GM12878 (cell line): ENCODE data around the gene SIK3. TPM values are rescaled to one million over a fixed set of nuclear protein-coding genes. Genes with fewer than 3 reads are reported as not detected.

Experiments
- ATAC-seq: fragments of 200-7000 bp; cut with Tn5 transposase; 3 replicates; pipeline ENCODE4 v1.9.1; 2020; ENCODE audit warnings: mild to moderate bottlenecking, moderate library complexity
- BruUV-seq: library from RNA; stranded (reverse); fragments of 400-500 nt; replicated peaks from 2 replicates; lab custom pipeline; 2021; lab: Mats Ljungman, UMichigan
- CTCF ChIA-PET: fragments of 300-600 bp; sonication (Branson Sonifier 250); formaldehyde crosslinking; extraction: SDS; loops from one replicate; lab custom pipeline; 2021; ENCODE audit warnings: inconsistent platforms; lab: Yijun Ruan, JAX
- POLR2A ChIA-PET: fragments of 350-600 bp; formaldehyde crosslinking; extraction: SDS; loops from one replicate; lab custom pipeline; 2021; ENCODE audit warnings: inconsistent platforms; lab: Charles Lee
- RAD21 ChIA-PET: fragments of 300-600 bp; sonication (Branson Sonifier 250); formaldehyde crosslinking; loops from one replicate; lab custom pipeline; 2023; ENCODE audit warnings: antibody characterized with exemption; ENCODE audit not compliant: unreplicated experiment; lab: Charles Lee
- SMC1A ChIA-PET: fragments of 300-600 bp; sonication (Branson Sonifier 250); formaldehyde crosslinking; loops from one replicate; lab custom pipeline; 2023; ENCODE audit not compliant: unreplicated experiment, uncharacterized antibody; lab: Charles Lee
- DNase-seq: peaks from one replicate; pipeline ENCODE4 v3.0.0-alpha.2; 2011; ENCODE audit warnings: low read depth, low spot score
- FAIRE-seq: peaks from 3 replicates; lab custom pipeline; 2011; peaks lifted over from hg19 to GRCh38; lab: Jason Lieb, UNC
- H2AFZ ChIP-seq: 2 replicates; pipeline ENCODE4 v1.6.0; 2011; ENCODE audit warnings: low read depth, low read length, control low read depth; ENCODE audit not compliant: control insufficient read depth
- H3K27ac ChIP-seq: 2 replicates; pipeline ENCODE4 v1.5.1; 2011; ENCODE audit warnings: control low read depth; ENCODE audit not compliant: control insufficient read depth, insufficient read depth
- H3K27me3 ChIP-seq, 2 experiments: replicated peaks in 1 of 2; 2 replicates each; pipeline versions ENCODE4 v1.6.0 to v1.6.1; 2011; ENCODE audit warnings: low read length in 1 of 2; ENCODE audit not compliant: control insufficient read depth in 2 of 2, insufficient read depth in 2 of 2
- H3K36me3 ChIP-seq, 2 experiments: 2 replicates each; pipeline ENCODE4 v1.5.1; 2011; ENCODE audit warnings: low read length in 1 of 2; ENCODE audit not compliant: control insufficient read depth in 2 of 2, insufficient read depth in 2 of 2
- H3K4me1 ChIP-seq: 2 replicates; pipeline ENCODE4 v1.6.1; 2011; ENCODE audit warnings: mild to moderate bottlenecking, low read length, moderate library complexity, mixed read lengths; ENCODE audit not compliant: control insufficient read depth, insufficient read depth
- H3K4me2 ChIP-seq: 2 replicates; pipeline ENCODE4 v1.6.0; 2011; ENCODE audit warnings: control low read depth; ENCODE audit not compliant: control insufficient read depth, insufficient read depth
- H3K4me3 ChIP-seq: fragments of 200-600 bp; sonication (generic); 2 replicates; pipeline ENCODE4 v1.5.1; 2016
- H3K79me2 ChIP-seq: 2 replicates; pipeline ENCODE4 v1.6.0; 2011; ENCODE audit warnings: low read length; ENCODE audit not compliant: control insufficient read depth, insufficient read depth
- H3K9ac ChIP-seq: 2 replicates; pipeline ENCODE4 v1.8.0; 2011; ENCODE audit warnings: low read length, control low read depth, mixed read lengths; ENCODE audit not compliant: control insufficient read depth, insufficient read depth
- H3K9me3 ChIP-seq: replicated peaks from 3 replicates; pipeline ENCODE4 v1.5.1; 2011; ENCODE audit warnings: mild to moderate bottlenecking, low read length; ENCODE audit not compliant: control insufficient read depth, insufficient read depth
- H4K20me1 ChIP-seq: 2 replicates; pipeline ENCODE4 v1.6.0; 2011; ENCODE audit not compliant: control insufficient read depth, insufficient read depth
- BACH1 ChIP-seq: fragments of 450-650 bp; IDR thresholded peaks from 2 replicates; pipeline ENCODE4 v1.6.1; 2017; ENCODE audit warnings: mild to moderate bottlenecking, borderline replicate concordance
- EZH2 ChIP-seq: IDR thresholded peaks from 2 replicates; pipeline ENCODE4 v1.6.1; 2012; ENCODE audit warnings: low read depth, mild to moderate bottlenecking, control low read depth, inconsistent platforms, low read length, borderline replicate concordance; ENCODE audit not compliant: control insufficient read depth
- FOS ChIP-seq: IDR thresholded peaks from 3 replicates; pipeline ENCODE4 v1.6.1; 2011; ENCODE audit warnings: borderline replicate concordance; ENCODE audit not compliant: insufficient read length; ENCODE audit errors: extremely low read depth
- HDAC6 ChIP-seq: fragments of 200-600 bp; sonication (generic); IDR thresholded peaks from one replicate; pipeline ENCODE4 v1.8.0; 2017; ENCODE audit warnings: antibody characterized with exemption; ENCODE audit not compliant: unreplicated experiment
- MXI1 ChIP-seq: fragments of 150-350 bp; IDR thresholded peaks from 2 replicates; pipeline ENCODE4 v1.6.1; 2011; ENCODE audit warnings: low read depth, mild to moderate bottlenecking, inconsistent platforms, low read length, improper control_type of control experiment
- PML ChIP-seq: IDR thresholded peaks from 2 replicates; pipeline ENCODE4 v1.6.1; 2012; ENCODE audit warnings: low read length, inconsistent platforms
- POLR2AphosphoS5 ChIP-seq: IDR thresholded peaks from 2 replicates; pipeline ENCODE4 v1.6.1; 2011; ENCODE audit warnings: mild to moderate bottlenecking, low read length, inconsistent platforms
- TBL1XR1 ChIP-seq: IDR thresholded peaks from 2 replicates; pipeline ENCODE4 v1.6.1; 2012; ENCODE audit warnings: low read depth, low read length, improper control_type of control experiment
- WGBS: methylation state at CpG from one replicate; pipeline ENCODE4 v1.1.6; 2016; ENCODE audit warnings: low lambda C conversion rate; ENCODE audit not compliant: insufficient replicate concordance, insufficient coverage; ENCODE audit errors: missing lambda C conversion rate; 5-methylcytosine and 5-hydroxymethylcytosine counted together
- in situ Hi-C: fragments of 300-500 bp; cut with MboI; formaldehyde crosslinking; loops from 9 replicates; pipeline ENCODE4 v1.14.3; 2018; ENCODE audit warnings: mixed read lengths
- intact Hi-C: fragments of 100-400 bp; cut with micrococcal nuclease; formaldehyde crosslinking; loops from one replicate; pipeline ENCODE4 v1.14.2; 2022; ENCODE audit not compliant: unreplicated experiment
- polyA plus RNA-seq, 11 experiments: library from polyadenylated mRNA; depleted of rRNA in 4 of 11; unstranded in 6 of 11; stranded (reverse) in 5 of 11; fragments of >200 nt; fragmentation: Nextera tagmentation in 4 of 11; fragmentation: Illumina TruSeq in 1 of 11; extraction: Ambion mirVana in 4 of 11; extraction: Trizol in 1 of 11; gene quantifications; 1 replicate in 1 of 11; 2 replicates in 10 of 11; pipeline versions ENCODE4 v1.2.1 to v1.2.3, GENCODE V29; 2011 to 2016; ENCODE audit warnings: inconsistent platforms in 2 of 11, missing spikeins in 2 of 11, low read depth in 1 of 11
- total RNA-seq, 4 experiments: library from RNA; depleted of rRNA in 3 of 4; stranded (reverse); fragments of >200 nt in 3 of 4; fragmentation: Illumina TruSeq in 1 of 4; extraction: Trizol in 1 of 4; gene quantifications; 2 replicates each; pipeline versions ENCODE4 v1.2.1 to v1.2.3, GENCODE V29; 2013 to 2021
- TF ChIP-seq, protein P1 (sequence below): fragments of 450-650 bp; IDR thresholded peaks from 2 replicates; pipeline ENCODE4 v1.6.1; 2017; ENCODE audit warnings: mild to moderate bottlenecking, moderate library complexity
- TF ChIP-seq, protein P2 (sequence below): fragments of 450-650 bp; IDR thresholded peaks from 2 replicates; pipeline ENCODE4 v1.6.1; 2018; ENCODE audit warnings: borderline replicate concordance, mild to moderate bottlenecking; ENCODE audit not compliant: partially characterized antibody

SIK3 gene
- total and polyA plus RNA-seq, 10 of the 15 experiments (the other 5 are each of a cell fraction or from before 2014, with no cell fraction given) = 2.5 to 31.9 (median 11.1) TPM

DNA sequence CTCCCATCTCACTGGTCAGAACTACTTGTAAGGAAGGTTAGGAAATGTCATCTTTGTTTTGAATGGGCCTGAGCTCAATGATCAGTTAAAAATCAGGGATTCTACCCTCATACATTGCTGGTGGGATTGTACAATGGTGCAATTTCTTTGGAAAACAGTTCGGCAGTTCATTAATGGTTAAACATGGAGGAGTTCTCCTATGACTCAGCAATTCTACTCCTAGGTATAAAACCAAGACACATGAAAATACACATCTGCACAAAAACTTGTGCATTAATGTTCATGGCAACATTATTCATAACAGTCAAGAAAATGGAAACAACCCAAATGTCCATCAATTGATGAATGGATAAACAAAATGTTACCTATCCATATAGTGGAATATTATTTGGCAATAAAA lies 301.7 kb downstream of the SIK3 start:
- no peak overlapping the region for H3K4me2 ChIP-seq
- H3K4me3 ChIP-seq = no peak overlapping the region
- no peaks in the 10 kb centered on the region for H3K36me3 ChIP-seq
- SMC1A ChIA-PET = interaction anchor here (1.6 kb wide), 1 partner anchor 303 kb away, joined by 3 read pairs; no protein-coding TSS in a partner anchor
- H3K27ac ChIP-seq = no peak overlapping the region
- no peak overlapping the region for H3K9ac ChIP-seq
- H3K4me1 ChIP-seq = no peaks in the 10 kb centered on the region
- RAD21 ChIA-PET = interaction anchor here (1.1 kb wide), 1 partner anchor 57 kb away, joined by 3 read pairs; no protein-coding TSS in a partner anchor
- BruUV-seq = no TSS peak
- TF ChIP-seq POLR2AphosphoS5 (no peak), EZH2 (no peak), BACH1 (peak; percentile 17; the same call in 1 of the 2 replicates)
- no peaks in the 10 kb centered on the region for H3K9me3 ChIP-seq
- no peak overlapping the region for H2AFZ ChIP-seq
- no peak for DNase-seq
- no peak for FAIRE-seq
- H4K20me1 ChIP-seq = no peaks in the 10 kb centered on the region
- WGBS = 33% methylated on average over 1 of the region's 1 CpG
- in situ Hi-C loops = no loop called here
- ATAC-seq = no peak
- CTCF ChIA-PET = interaction anchor here (0.7 to 10.9 kb wide), 2 partner anchors 38 to 330 kb away, joined by 3 to 183 read pairs; partner anchors contain the start of gene APOA1
- intact Hi-C loops = no loop called here
- POLR2A ChIA-PET = interaction anchor here (0.7 kb wide), 1 partner anchor 60 kb away, joined by 3 read pairs; no protein-coding TSS in a partner anchor
- no peaks in the 10 kb centered on the region; a peak in 1 of 4 replicates for H3K27me3 ChIP-seq
- no peaks in the 10 kb centered on the region for H3K79me2 ChIP-seq

DNA sequence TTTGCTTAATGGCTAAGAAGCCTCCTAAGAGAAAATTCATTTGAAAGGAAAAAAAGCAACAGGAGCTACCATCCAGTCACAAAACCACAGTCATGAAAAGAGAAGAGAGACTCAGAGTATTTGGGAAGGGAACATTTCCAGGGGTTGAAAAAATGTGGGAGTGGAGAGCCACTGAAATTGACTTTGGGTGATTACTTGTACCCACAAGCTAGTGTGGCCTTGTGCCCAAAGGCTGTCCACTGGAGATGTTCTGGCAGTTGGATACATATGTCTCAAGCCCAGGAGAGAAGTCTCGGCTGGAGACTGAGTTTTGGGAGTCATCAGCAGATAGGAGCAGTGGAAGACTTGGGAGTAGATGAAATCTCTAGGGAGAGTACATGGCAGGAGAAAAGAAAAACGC lies 303.4 kb downstream of the SIK3 start:
- no peaks in the 10 kb centered on the region for H3K36me3 ChIP-seq
- no peak overlapping the region for H3K4me3 ChIP-seq
- H3K4me1 ChIP-seq = peaks cover 4% of the 10 kb centered on the region; the same call in 1 of the 2 replicates
- intact Hi-C loops (loop anchor here (5.0 kb wide), 1 partner anchor 432 kb away; no protein-coding TSS in a partner anchor), in situ Hi-C loops (no loop called here)
- DNase-seq = no peak
- no peak overlapping the region for H2AFZ ChIP-seq
- WGBS = 33% methylated on average over 2 of the region's 2 CpGs
- CTCF ChIA-PET = interaction anchor here (3.2 to 10.9 kb wide), 2 partner anchors 40 to 311 kb away, joined by 11 to 183 read pairs; partner anchors contain the start of gene APOA1
- no peak overlapping the region for H3K4me2 ChIP-seq
- no peak overlapping the region for H3K9ac ChIP-seq
- SMC1A ChIA-PET = interaction anchor here (0.9 to 5.1 kb wide), 4 partner anchors 19 to 311 kb away, joined by 3 to 42 read pairs (median 6); no protein-coding TSS in a partner anchor
- no peak for ATAC-seq
- H4K20me1 ChIP-seq = no peaks in the 10 kb centered on the region
- POLR2A ChIA-PET = no interaction called here
- no peaks in the 10 kb centered on the region for H3K9me3 ChIP-seq
- H3K27me3 ChIP-seq = no peaks in the 10 kb centered on the region; a peak in 1 of 4 replicates
- no peak overlapping the region for H3K27ac ChIP-seq
- no peak for FAIRE-seq
- no peaks in the 10 kb centered on the region for H3K79me2 ChIP-seq
- RAD21 ChIA-PET = interaction anchor here (2.1 kb wide), 1 partner anchor 41 kb away, joined by 13 read pairs; no protein-coding TSS in a partner anchor
- no TSS peak for BruUV-seq
- TF ChIP-seq, protein P1, sequence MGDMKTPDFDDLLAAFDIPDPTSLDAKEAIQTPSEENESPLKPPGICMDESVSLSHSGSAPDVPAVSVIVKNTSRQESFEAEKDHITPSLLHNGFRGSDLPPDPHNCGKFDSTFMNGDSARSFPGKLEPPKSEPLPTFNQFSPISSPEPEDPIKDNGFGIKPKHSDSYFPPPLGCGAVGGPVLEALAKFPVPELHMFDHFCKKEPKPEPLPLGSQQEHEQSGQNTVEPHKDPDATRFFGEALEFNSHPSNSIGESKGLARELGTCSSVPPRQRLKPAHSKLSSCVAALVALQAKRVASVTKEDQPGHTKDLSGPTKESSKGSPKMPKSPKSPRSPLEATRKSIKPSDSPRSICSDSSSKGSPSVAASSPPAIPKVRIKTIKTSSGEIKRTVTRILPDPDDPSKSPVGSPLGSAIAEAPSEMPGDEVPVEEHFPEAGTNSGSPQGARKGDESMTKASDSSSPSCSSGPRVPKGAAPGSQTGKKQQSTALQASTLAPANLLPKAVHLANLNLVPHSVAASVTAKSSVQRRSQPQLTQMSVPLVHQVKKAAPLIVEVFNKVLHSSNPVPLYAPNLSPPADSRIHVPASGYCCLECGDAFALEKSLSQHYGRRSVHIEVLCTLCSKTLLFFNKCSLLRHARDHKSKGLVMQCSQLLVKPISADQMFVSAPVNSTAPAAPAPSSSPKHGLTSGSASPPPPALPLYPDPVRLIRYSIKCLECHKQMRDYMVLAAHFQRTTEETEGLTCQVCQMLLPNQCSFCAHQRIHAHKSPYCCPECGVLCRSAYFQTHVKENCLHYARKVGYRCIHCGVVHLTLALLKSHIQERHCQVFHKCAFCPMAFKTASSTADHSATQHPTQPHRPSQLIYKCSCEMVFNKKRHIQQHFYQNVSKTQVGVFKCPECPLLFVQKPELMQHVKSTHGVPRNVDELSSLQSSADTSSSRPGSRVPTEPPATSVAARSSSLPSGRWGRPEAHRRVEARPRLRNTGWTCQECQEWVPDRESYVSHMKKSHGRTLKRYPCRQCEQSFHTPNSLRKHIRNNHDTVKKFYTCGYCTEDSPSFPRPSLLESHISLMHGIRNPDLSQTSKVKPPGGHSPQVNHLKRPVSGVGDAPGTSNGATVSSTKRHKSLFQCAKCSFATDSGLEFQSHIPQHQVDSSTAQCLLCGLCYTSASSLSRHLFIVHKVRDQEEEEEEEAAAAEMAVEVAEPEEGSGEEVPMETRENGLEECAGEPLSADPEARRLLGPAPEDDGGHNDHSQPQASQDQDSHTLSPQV = no peak
- TF ChIP-seq PML = no peak
- no peak for TF ChIP-seq HDAC6
- TF ChIP-seq MXI1 = no peak
- TF ChIP-seq TBL1XR1 = no peak
- no peak for TF ChIP-seq FOS
- TF ChIP-seq, protein P2, sequence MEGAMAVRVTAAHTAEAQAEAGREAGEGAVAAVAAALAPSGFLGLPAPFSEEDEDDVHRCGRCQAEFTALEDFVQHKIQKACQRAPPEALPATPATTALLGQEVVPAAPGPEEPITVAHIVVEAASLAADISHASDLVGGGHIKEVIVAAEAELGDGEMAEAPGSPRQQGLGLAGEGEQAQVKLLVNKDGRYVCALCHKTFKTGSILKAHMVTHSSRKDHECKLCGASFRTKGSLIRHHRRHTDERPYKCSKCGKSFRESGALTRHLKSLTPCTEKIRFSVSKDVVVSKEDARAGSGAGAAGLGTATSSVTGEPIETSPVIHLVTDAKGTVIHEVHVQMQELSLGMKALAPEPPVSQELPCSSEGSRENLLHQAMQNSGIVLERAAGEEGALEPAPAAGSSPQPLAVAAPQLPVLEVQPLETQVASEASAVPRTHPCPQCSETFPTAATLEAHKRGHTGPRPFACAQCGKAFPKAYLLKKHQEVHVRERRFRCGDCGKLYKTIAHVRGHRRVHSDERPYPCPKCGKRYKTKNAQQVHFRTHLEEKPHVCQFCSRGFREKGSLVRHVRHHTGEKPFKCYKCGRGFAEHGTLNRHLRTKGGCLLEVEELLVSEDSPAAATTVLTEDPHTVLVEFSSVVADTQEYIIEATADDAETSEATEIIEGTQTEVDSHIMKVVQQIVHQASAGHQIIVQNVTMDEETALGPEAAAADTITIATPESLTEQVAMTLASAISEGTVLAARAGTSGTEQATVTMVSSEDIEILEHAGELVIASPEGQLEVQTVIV = no peak
